Measurements from ENCODE around the gene HRK.
"Not testable (repeated sequence)": the region's sequence is repeated elsewhere in the genome, so short reads cannot be mapped to it uniquely, and the experiment has no call there.

HRK gene

DNA sequence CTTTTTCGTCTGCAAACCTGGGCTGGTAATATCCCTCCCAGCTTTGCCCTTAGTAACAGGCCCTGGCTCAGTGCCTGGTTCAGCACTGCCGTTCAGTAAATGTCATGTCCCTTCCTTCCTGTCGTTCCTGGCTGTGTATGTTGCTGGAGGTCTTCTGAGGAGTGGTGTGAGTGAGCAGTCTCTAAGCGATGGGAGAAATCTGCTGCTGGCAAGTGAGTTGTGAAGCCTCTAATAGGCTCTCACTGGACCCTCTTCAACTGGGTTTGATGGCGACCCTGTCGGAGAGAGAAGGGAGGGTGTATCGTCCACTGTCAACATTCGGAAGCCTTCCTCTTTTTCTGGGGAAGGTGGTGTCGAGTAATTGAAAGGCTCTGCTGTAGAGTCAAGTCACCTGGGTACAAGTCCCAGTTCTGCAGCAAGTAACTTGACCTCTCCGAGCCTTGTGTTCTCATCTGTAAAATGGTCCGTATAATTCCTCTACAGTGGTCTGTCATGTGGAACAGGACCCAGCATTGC, 62.8 kb downstream of the HRK start:
- peak overlapping the region; percentile 87; the same call in 1 of the 2 replicates for H3K27ac ChIP-seq (ENCODE audit: low read depth, low read length)
- peak overlapping the region; percentile 93 for H3K9ac ChIP-seq (ENCODE audit: low read length)
- H3K4me3 ChIP-seq (ENCODE audit: low read depth, low read length), result peak overlapping the region; percentile 92
- peaks cover 12% of the 10 kb centered on the region for H3K4me1 ChIP-seq (ENCODE audit: control insufficient read depth, insufficient read depth, low read length)
- no peaks in the 10 kb centered on the region for H3K9me3 ChIP-seq (ENCODE audit: control insufficient read depth, insufficient read depth, low read depth, low read length)
- H3K27me3 ChIP-seq (ENCODE audit: control insufficient read depth, insufficient read depth, low read length), result no peaks in the 10 kb centered on the region
- peaks cover 7% of the 10 kb centered on the region; the same call in 1 of the 2 replicates for H3K36me3 ChIP-seq (ENCODE audit: control insufficient read depth, insufficient read depth, low read length)

DNA sequence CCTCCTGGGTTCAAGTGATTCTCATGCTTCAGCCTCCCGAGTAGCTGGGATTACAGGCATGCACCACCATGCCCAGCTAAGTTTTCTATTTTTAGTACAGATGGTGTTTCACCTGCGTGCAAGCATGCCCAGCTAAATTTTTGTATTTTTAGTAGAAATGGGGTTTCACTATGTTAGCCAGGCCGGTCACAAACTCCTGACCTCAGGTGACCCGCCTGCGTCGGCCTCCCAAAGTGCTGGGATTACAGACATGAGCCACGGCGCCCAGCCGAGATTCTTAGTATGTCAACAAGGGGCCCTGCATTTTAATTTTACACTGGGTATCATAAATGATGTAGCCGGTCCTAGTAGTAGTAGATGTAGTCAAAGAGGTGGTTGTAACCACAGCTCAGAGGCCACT, 66.5 kb downstream of the HRK start:
- H3K36me3 ChIP-seq (ENCODE audit: control insufficient read depth, insufficient read depth, low read length), result peaks cover 11% of the 10 kb centered on the region
- not testable (repeated sequence) for H3K27ac ChIP-seq (ENCODE audit: low read depth, low read length); H3K9ac ChIP-seq (ENCODE audit: low read length); H3K27me3 ChIP-seq (ENCODE audit: control insufficient read depth, insufficient read depth, low read length); H3K4me3 ChIP-seq (ENCODE audit: low read depth, low read length); H3K9me3 ChIP-seq (ENCODE audit: control insufficient read depth, insufficient read depth, low read depth, low read length); H3K4me1 ChIP-seq (ENCODE audit: control insufficient read depth, insufficient read depth, low read length)

- H3K9ac ChIP-seq (ENCODE audit: low read length), result no peak overlapping the region
These were observed 67.8 kb downstream of the HRK start for GRCh38 chr12:116813271-116814041.

DNA sequence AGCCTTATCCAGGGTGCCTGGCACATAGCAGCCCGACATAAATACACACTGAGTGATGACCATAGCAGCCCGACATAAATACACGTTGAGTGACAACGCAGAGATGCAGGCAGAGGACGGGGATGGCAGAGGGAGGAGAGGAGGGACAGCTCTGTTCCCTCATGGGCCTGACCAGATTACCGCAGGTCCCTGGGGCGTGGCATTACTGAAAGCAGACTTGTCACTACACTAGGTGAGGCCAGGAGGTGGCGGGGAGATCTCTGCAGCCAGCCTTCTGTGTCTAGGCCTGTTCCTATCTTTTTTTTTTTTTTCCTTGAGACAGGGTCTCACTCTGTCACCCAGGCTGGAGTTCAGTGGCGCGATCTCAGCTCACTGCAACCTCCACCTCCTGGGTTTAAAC, 69.0 kb downstream of the HRK start:
- no peaks in the 10 kb centered on the region for H3K27me3 ChIP-seq (ENCODE audit: control insufficient read depth, insufficient read depth, low read length)
- H3K4me3 ChIP-seq (ENCODE audit: low read depth, low read length), result no peak overlapping the region
- no peaks in the 10 kb centered on the region for H3K9me3 ChIP-seq (ENCODE audit: control insufficient read depth, insufficient read depth, low read depth, low read length)
- no peaks in the 10 kb centered on the region for H3K4me1 ChIP-seq (ENCODE audit: control insufficient read depth, insufficient read depth, low read length)
- H3K36me3 ChIP-seq (ENCODE audit: control insufficient read depth, insufficient read depth, low read length), result peaks cover 15% of the 10 kb centered on the region
- H3K27ac ChIP-seq (ENCODE audit: low read depth, low read length), result no peak overlapping the region
- H3K9ac ChIP-seq (ENCODE audit: low read length), result no peak overlapping the region

More at GRCh38 chr12:116813271-116814041, 67.8 kb downstream of the HRK start:
- no peaks in the 10 kb centered on the region for H3K9me3 ChIP-seq (ENCODE audit: control insufficient read depth, insufficient read depth, low read depth, low read length)
- H3K27ac ChIP-seq (ENCODE audit: low read depth, low read length), result no peak overlapping the region
- peaks cover 3% of the 10 kb centered on the region; the same call in 1 of the 2 replicates for H3K4me1 ChIP-seq (ENCODE audit: control insufficient read depth, insufficient read depth, low read length)
- no peak overlapping the region for H3K4me3 ChIP-seq (ENCODE audit: low read depth, low read length)
- peaks cover 11% of the 10 kb centered on the region for H3K36me3 ChIP-seq (ENCODE audit: control insufficient read depth, insufficient read depth, low read length)
- no peaks in the 10 kb centered on the region for H3K27me3 ChIP-seq (ENCODE audit: control insufficient read depth, insufficient read depth, low read length)

- Histone ChIP-seq H3K27me3 (ENCODE audit: control insufficient read depth, insufficient read depth, low read length) (no peaks in the 10 kb centered on the region), H3K4me1 (ENCODE audit: control insufficient read depth, insufficient read depth, low read length) (no peaks in the 10 kb centered on the region), H3K9me3 (ENCODE audit: control insufficient read depth, insufficient read depth, low read depth, low read length) (no peaks in the 10 kb centered on the region), H3K4me3 (ENCODE audit: low read depth, low read length) (no peak overlapping the region), H3K36me3 (ENCODE audit: control insufficient read depth, insufficient read depth, low read length) (peaks cover 12% of the 10 kb centered on the region; the same call in 1 of the 2 replicates), H3K27ac (ENCODE audit: low read depth, low read length) (no peak overlapping the region), H3K9ac (ENCODE audit: low read length) (no peak overlapping the region)
These were observed 72.8 kb downstream of the HRK start for GRCh38 chr12:116808113-116809105.

GRCh38 chr12:116807546-116807945, 73.7 kb downstream of the HRK start:
- no peak overlapping the region for H3K4me3 ChIP-seq (ENCODE audit: low read depth, low read length)
- H3K36me3 ChIP-seq (ENCODE audit: control insufficient read depth, insufficient read depth, low read length), result peaks cover 8% of the 10 kb centered on the region; the same call in 1 of the 2 replicates
- no peak overlapping the region for H3K9ac ChIP-seq (ENCODE audit: low read length)
- no peaks in the 10 kb centered on the region for H3K27me3 ChIP-seq (ENCODE audit: control insufficient read depth, insufficient read depth, low read length)
- no peaks in the 10 kb centered on the region for H3K4me1 ChIP-seq (ENCODE audit: control insufficient read depth, insufficient read depth, low read length)
- no peaks in the 10 kb centered on the region for H3K9me3 ChIP-seq (ENCODE audit: control insufficient read depth, insufficient read depth, low read depth, low read length)
- no peak overlapping the region for H3K27ac ChIP-seq (ENCODE audit: low read depth, low read length)

DNA sequence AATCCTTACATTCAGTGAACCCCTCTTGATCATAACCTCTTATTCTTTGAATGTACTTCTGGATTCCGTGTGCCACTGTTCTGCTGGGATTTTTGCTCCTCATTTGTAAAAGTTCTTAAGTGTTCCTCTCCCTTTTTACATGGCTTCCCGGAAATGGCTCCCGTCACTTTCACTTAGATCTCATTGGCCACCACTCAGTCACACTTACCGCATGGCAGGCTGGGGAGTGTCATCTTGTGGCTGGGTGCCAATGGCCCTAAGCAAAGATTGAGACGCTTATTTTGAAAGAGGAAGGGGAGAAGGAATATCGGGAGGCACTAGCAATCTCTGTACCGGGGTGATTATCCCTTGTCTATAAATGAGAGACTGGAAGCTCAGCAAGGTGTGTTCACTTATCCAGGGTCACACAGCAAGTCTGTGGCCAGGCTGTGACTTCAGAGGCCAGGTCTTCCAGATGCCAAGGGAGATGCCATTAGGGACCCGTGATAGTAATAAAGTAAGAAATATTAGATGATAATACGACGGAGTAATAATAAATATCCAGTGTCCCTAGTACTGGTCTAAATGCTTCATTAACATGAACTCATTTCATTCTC, 74.3 kb downstream of the HRK start:
- Histone ChIP-seq H3K9me3 (ENCODE audit: control insufficient read depth, insufficient read depth, low read depth, low read length) (no peaks in the 10 kb centered on the region), H3K27ac (ENCODE audit: low read depth, low read length) (no peak overlapping the region), H3K4me3 (ENCODE audit: low read depth, low read length) (no peak overlapping the region), H3K4me1 (ENCODE audit: control insufficient read depth, insufficient read depth, low read length) (no peaks in the 10 kb centered on the region), H3K36me3 (ENCODE audit: control insufficient read depth, insufficient read depth, low read length) (peaks cover 8% of the 10 kb centered on the region; the same call in 1 of the 2 replicates), H3K9ac (ENCODE audit: low read length) (no peak overlapping the region), H3K27me3 (ENCODE audit: control insufficient read depth, insufficient read depth, low read length) (no peaks in the 10 kb centered on the region)

All from HUES6 (cell line).